ENCODE results near the gene COMMD1.
"Not testable (repeated sequence)": the region's sequence is repeated elsewhere in the genome, so short reads cannot be mapped to it uniquely, and the experiment has no call there.

The COMMD1 gene

DNA sequence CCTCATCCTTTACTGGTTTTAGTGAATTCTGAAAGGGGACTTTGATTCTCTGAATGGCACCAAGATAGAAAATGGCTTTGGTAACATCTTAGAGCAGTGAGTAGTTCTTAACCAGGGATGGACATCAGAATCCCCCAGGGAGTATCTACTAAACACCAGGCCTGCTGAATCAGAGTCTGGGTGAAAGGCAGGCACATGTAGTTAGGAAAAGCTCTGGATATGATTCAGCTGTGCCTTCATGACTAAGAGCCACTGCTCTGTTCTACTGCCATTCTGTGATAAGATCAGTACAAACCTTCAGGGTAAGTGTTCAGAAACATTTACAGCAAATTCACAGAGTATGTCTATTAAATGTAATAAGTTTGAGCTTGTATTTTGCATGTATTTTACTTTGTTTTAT is 244.2 kb downstream of the COMMD1 start:
- no peaks in the 10 kb centered on the region for H3K27me3 ChIP-seq (ENCODE audit: control insufficient read depth, insufficient read depth, low read length)
- no peak overlapping the region for H3K4me3 ChIP-seq (ENCODE audit: low read length)
- H3K36me3 ChIP-seq (ENCODE audit: insufficient read depth, low read length), result no peaks in the 10 kb centered on the region
- H3K9ac ChIP-seq (ENCODE audit: low read depth, low read length), result no peak overlapping the region
- no peaks in the 10 kb centered on the region for H3K9me3 ChIP-seq (replicated peaks; ENCODE audit: low read length)
- H3K4me2 ChIP-seq (ENCODE audit: low read length), result peak overlapping the region; percentile 32
- H3K4me1 ChIP-seq (ENCODE audit: control insufficient read depth, insufficient read depth, low read length), result peaks cover 34% of the 10 kb centered on the region

DNA sequence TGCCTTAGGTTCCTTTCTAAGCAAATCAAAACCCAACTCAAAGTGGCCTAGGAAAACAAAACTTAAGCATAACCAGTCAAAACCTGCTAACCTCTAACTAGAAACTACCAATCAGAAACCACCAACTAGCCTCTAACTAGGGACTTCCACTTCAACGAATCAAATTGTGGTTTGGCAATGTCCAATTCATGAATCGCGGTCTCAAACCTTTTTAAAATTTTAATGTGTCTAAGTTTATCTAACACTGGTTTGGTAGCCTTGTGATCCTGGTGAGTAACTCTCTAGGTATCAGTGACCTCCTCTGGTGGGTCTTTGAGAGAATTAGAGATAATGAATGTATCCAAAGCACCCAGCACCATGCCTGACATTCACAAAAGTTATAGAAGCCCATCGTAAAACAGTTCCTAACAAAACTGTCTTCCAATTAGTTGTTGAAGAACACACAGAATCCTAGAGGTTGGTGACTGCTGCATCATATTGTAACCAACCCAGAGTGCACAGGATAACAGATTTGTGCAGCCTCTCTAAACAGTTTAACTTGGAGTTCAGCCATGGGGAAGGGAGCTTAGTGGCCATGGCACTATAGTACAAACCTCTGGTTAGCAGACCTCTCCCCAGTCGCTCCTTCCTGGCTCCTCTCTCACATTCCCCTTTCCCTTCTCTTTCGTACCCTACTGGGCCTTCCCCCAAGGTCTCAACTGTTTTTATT is 245.3 kb downstream of the COMMD1 start:
- Histone ChIP-seq H3K4me2 (ENCODE audit: low read length) (no peak overlapping the region), H3K4me3 (ENCODE audit: low read length) (no peak overlapping the region), H3K4me1 (ENCODE audit: control insufficient read depth, insufficient read depth, low read length) (peaks cover 34% of the 10 kb centered on the region), H3K9me3 (replicated peaks; ENCODE audit: low read length) (no peaks in the 10 kb centered on the region), H3K36me3 (ENCODE audit: insufficient read depth, low read length) (no peaks in the 10 kb centered on the region), H3K27me3 (ENCODE audit: control insufficient read depth, insufficient read depth, low read length) (no peaks in the 10 kb centered on the region), H3K9ac (ENCODE audit: low read depth, low read length) (no peak overlapping the region)

DNA sequence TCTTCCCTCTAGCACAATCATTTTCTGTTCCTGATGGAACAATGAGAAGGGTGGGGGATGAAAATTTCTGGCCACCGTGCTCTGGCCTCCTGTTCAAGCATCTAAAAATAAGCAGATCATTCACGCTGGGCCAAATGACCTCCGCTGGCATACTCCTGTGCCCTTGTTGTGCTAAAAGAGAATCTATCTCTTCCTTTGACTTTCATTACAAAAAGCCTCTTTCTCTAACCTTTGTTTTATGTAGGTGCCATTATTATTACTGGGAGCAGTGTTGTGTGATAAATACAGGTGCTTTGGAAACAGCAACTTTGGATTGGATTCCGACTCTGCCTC is 245.8 kb downstream of the COMMD1 start:
- H3K4me1 ChIP-seq (ENCODE audit: control insufficient read depth, insufficient read depth, low read length), result peaks cover 34% of the 10 kb centered on the region
- no peak overlapping the region for H3K4me2 ChIP-seq (ENCODE audit: low read length)
- no peaks in the 10 kb centered on the region for H3K9me3 ChIP-seq (replicated peaks; ENCODE audit: low read length)
- no peaks in the 10 kb centered on the region for H3K27me3 ChIP-seq (ENCODE audit: control insufficient read depth, insufficient read depth, low read length)
- H3K9ac ChIP-seq (ENCODE audit: low read depth, low read length), result no peak overlapping the region
- no peak overlapping the region for H3K4me3 ChIP-seq (ENCODE audit: low read length)
- H3K36me3 ChIP-seq (ENCODE audit: insufficient read depth, low read length), result no peaks in the 10 kb centered on the region

DNA sequence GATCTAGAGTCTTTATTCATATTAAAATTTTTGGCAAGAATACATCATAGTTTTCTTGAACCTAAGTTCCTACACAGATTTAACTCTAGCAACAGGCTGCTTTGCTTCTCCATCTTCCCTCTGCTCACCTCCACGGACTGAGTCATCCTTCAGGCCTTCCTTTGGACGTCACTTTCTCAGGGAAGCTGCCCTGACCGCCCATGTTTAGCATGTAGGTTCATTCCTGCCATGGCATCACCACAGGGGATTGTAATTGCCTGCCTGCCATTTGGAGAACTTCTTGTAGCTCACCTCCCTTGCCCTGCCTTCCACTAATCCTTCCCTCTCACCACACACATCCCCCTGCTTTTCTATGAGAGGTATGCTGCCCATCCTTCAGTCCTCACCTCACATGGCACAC is 246.5 kb downstream of the COMMD1 start:
- Histone ChIP-seq H3K9me3 (replicated peaks; ENCODE audit: low read length) (no peaks in the 10 kb centered on the region), H3K36me3 (ENCODE audit: insufficient read depth, low read length) (no peaks in the 10 kb centered on the region), H3K9ac (ENCODE audit: low read depth, low read length) (no peak overlapping the region), H3K27me3 (ENCODE audit: control insufficient read depth, insufficient read depth, low read length) (no peaks in the 10 kb centered on the region), H3K4me3 (ENCODE audit: low read length) (no peak overlapping the region), H3K4me2 (ENCODE audit: low read length) (no peak overlapping the region), H3K4me1 (ENCODE audit: control insufficient read depth, insufficient read depth, low read length) (peaks cover 34% of the 10 kb centered on the region)

DNA sequence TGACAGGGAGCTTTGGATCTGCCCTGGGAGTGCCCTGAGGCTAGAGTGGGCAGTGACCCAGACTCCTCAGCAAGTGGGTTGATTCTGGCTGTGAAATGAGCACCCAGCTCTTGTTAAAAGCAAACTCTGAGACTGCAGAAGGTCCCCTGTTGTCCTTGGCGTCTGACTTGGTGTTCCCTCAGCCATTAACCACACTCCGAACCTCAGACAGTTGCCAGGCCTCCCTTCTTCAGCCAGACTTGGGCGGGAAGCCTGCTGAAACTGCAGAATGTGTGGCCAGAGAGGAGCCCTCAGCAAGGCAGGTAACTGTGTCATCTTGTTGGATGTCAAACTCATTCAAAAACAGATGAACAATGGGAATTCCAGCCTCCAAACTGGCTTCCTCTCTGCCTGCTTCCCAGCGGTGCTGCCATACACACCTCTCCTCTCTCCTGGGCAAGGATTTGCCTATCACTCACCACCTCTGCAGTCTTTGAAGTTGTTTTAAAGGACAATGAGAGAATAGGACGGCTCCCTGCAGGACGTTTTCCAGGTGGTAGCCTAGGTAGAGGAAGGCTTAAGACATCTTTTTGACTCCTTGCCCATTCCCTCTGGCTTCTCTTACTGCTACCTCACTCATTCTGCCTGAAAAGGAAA is 251.5 kb downstream of the COMMD1 start:
- no peaks in the 10 kb centered on the region for H3K9me3 ChIP-seq (replicated peaks; ENCODE audit: low read length)
- H3K4me2 ChIP-seq (ENCODE audit: low read length), result no peak overlapping the region
- H3K9ac ChIP-seq (ENCODE audit: low read depth, low read length), result no peak overlapping the region
- no peak overlapping the region for H3K4me3 ChIP-seq (ENCODE audit: low read length)
- H3K27me3 ChIP-seq (ENCODE audit: control insufficient read depth, insufficient read depth, low read length), result no peaks in the 10 kb centered on the region
- no peaks in the 10 kb centered on the region for H3K4me1 ChIP-seq (ENCODE audit: control insufficient read depth, insufficient read depth, low read length)
- H3K36me3 ChIP-seq (ENCODE audit: insufficient read depth, low read length), result no peaks in the 10 kb centered on the region

DNA sequence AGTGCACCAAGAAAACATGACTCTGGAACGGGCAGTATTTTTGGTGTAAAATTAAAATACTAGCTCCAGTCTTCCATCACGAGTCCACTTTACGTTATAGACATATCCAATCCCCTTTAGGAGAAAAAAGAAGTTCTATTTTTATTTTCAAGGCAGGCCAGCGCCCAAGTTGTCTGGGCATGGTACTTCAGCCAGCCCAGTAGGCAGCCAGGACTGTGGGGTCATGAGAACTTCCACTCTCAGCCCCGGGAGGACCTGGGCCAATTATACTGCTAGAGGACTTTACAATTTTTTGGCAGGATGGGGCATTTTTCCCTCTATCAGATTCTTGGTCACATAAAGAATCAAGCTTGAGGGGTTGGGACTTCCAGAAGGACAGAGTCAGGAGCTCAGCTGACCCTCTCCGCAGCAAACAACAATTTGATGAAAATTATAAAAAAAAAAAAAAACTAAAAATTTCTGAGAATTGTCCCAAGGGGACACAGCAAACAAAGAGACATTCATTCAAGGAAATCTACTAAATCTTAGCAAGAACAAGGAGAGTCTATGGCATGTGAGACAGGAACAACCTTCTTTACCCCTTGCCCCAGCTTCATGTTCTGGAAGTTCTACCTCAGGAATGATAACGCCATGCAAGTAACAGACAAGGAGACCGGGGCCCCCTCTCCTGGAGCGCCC is 253.1 kb downstream of the COMMD1 start:
- Histone ChIP-seq H3K9ac (ENCODE audit: low read depth, low read length) (no peak overlapping the region), H3K4me3 (ENCODE audit: low read length) (no peak overlapping the region), H3K27me3 (ENCODE audit: control insufficient read depth, insufficient read depth, low read length) (no peaks in the 10 kb centered on the region), H3K9me3 (replicated peaks; ENCODE audit: low read length) (no peaks in the 10 kb centered on the region), H3K36me3 (ENCODE audit: insufficient read depth, low read length) (no peaks in the 10 kb centered on the region), H3K4me1 (ENCODE audit: control insufficient read depth, insufficient read depth, low read length) (no peaks in the 10 kb centered on the region), H3K4me2 (ENCODE audit: low read length) (no peak overlapping the region)

DNA sequence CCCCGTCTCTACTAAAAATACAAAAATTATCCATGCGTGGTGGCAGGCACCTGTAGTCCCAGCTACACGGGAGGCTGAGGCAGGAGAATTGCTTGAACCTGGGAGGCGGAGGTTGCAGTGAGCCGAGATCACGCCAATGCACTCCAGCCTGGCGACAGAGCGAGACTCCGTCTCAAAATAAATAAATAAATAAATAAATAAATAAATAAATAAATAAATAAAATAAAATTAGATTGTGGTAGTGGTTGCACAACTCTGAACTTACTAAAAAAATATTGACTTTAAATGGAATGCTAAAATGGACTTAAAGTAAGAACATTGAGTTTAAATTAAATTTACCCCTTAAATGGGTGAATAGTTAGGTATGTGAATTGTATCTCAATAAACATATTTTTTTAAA is 255.2 kb downstream of the COMMD1 start:
- H3K4me1 ChIP-seq (ENCODE audit: control insufficient read depth, insufficient read depth, low read length); H3K4me3 ChIP-seq (ENCODE audit: low read length); H3K9me3 ChIP-seq (replicated peaks; ENCODE audit: low read length); H3K27me3 ChIP-seq (ENCODE audit: control insufficient read depth, insufficient read depth, low read length); H3K4me2 ChIP-seq (ENCODE audit: low read length); H3K36me3 ChIP-seq (ENCODE audit: insufficient read depth, low read length); H3K9ac ChIP-seq (ENCODE audit: low read depth, low read length): not testable (repeated sequence)

DNA sequence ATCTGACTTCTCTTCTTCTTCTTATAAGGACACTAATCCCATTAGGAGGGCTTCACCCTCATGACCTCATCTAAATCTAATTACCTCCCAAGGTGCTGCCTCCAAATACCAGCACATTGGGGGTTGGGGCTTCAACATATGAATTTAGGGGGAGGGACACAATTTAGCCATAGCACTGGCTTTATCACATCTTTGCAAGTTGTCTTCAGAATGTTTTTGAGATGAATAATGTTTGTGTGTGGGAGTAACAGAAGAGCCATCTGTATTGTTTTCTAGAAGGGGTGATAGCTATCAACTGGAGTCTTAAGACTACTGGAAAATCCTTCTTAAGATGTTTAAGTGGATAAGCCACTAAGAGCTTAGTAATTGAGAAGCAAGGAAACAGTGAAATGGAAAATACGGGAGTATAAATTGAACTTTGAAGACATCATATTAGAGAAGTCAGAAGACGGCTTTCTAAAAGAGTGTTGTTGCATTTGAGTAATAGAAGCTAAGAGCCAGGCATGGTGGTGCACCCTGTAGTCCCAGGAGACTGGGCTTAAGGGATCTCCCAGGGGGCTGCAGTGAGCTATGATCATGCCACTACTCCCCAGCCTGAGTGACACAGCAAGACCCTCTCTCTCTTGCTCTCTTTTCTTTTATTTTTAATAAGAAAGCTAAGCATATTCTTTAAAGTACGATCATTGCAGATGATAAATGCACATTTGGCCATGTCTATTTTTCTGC is 257.8 kb downstream of the COMMD1 start:
- H3K4me3 ChIP-seq (ENCODE audit: low read length), result no peak overlapping the region
- no peaks in the 10 kb centered on the region for H3K9me3 ChIP-seq (replicated peaks; ENCODE audit: low read length)
- no peaks in the 10 kb centered on the region for H3K4me1 ChIP-seq (ENCODE audit: control insufficient read depth, insufficient read depth, low read length)
- no peak overlapping the region for H3K4me2 ChIP-seq (ENCODE audit: low read length)
- H3K36me3 ChIP-seq (ENCODE audit: insufficient read depth, low read length), result no peaks in the 10 kb centered on the region
- H3K27me3 ChIP-seq (ENCODE audit: control insufficient read depth, insufficient read depth, low read length), result no peaks in the 10 kb centered on the region
- no peak overlapping the region for H3K9ac ChIP-seq (ENCODE audit: low read depth, low read length)

DNA sequence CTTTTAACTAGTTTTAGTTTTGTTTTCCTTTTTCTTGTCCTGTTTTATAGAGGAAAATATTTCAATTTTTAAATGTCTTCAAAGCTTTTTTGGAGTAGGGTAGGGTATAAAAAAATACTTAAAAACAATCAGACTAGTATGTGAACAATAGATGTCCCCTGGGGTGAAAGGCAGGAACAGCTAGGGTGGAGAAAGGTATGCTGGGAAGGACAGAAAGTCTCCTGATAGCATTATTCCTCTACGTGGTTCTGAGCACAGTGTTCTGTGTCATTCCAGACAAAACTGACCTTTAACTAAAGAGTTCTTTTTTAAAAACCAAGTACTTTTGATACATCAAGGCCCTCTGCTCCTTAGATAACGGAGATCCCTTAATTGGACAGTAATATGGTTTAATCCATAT is 258.4 kb downstream of the COMMD1 start:
- Histone ChIP-seq H3K9me3 (replicated peaks; ENCODE audit: low read length) (no peaks in the 10 kb centered on the region), H3K27me3 (ENCODE audit: control insufficient read depth, insufficient read depth, low read length) (no peaks in the 10 kb centered on the region), H3K4me2 (ENCODE audit: low read length) (no peak overlapping the region), H3K4me1 (ENCODE audit: control insufficient read depth, insufficient read depth, low read length) (no peaks in the 10 kb centered on the region), H3K36me3 (ENCODE audit: insufficient read depth, low read length) (no peaks in the 10 kb centered on the region), H3K9ac (ENCODE audit: low read depth, low read length) (no peak overlapping the region), H3K4me3 (ENCODE audit: low read length) (no peak overlapping the region)

DNA sequence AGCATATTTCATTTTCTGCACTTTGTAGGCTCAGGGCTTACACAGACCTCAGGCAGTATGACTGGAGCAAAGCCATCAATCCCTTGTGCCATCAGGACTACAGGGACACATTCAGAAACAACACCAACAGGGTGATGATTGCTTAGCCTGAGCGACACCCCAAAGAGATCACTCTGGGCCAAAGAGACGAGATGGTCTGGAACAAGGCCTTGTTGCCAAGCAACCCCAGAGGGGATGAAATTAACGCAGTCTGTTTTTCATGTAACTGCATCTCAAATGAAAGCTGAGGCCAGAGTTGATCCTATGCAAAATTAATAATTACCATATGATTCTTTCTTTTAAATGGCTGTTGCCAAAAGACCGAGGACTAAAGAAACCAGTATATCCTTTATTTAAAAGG is 270.3 kb downstream of the COMMD1 start:
- Histone ChIP-seq H3K4me3 (ENCODE audit: low read length) (no peak overlapping the region), H3K4me1 (ENCODE audit: control insufficient read depth, insufficient read depth, low read length) (no peaks in the 10 kb centered on the region), H3K9ac (ENCODE audit: low read depth, low read length) (no peak overlapping the region), H3K36me3 (ENCODE audit: insufficient read depth, low read length) (no peaks in the 10 kb centered on the region), H3K9me3 (replicated peaks; ENCODE audit: low read length) (no peaks in the 10 kb centered on the region), H3K4me2 (ENCODE audit: low read length) (no peak overlapping the region), H3K27me3 (ENCODE audit: control insufficient read depth, insufficient read depth, low read length) (no peaks in the 10 kb centered on the region)

DNA sequence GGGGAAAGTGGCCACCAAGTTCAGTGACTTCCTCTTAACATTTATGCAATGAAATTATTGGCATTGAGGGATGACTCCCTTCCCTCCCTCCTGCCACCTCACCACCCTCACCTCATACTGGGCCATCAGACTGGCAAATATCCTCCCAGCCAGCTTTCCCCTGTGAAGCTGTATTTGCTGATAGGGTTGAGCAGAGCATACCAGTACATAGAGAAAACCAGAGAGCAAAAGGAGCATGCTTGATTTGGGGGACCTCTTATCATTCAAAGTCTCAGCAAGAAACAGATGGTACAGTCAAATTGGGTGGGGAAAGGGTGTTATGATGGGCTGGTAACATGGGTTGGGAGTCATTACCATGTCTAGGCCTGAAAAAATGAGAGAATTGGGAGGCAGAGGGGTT is 271.3 kb downstream of the COMMD1 start:
- Histone ChIP-seq H3K4me1 (ENCODE audit: control insufficient read depth, insufficient read depth, low read length) (no peaks in the 10 kb centered on the region), H3K4me3 (ENCODE audit: low read length) (no peak overlapping the region), H3K27me3 (ENCODE audit: control insufficient read depth, insufficient read depth, low read length) (no peaks in the 10 kb centered on the region), H3K36me3 (ENCODE audit: insufficient read depth, low read length) (no peaks in the 10 kb centered on the region), H3K4me2 (ENCODE audit: low read length) (no peak overlapping the region), H3K9ac (ENCODE audit: low read depth, low read length) (no peak overlapping the region), H3K9me3 (replicated peaks; ENCODE audit: low read length) (no peaks in the 10 kb centered on the region)
